Measurements from ENCODE around the gene TP63.

GRCh38 chr3:189781415-189781814 is 150.2 kb downstream of the TP63 start:
- TF ChIP-seq CTCF (IDR thresholded peaks at IDR 0.05) (no peak), POLR2A (IDR thresholded peaks at IDR 0.05) (no peak)

Measured in adrenal gland (tissue), 5 donors.